Caco-2 (cell line): ENCODE data around the gene MYO7A. TPM values are rescaled to one million over a fixed set of nuclear protein-coding genes. Genes with fewer than 3 reads are reported as not detected.

Experiments used
- BruUV-seq: library from RNA; stranded (reverse); fragments of 400-500 nt; replicated peaks from 2 replicates; lab custom pipeline; 2021; lab: Mats Ljungman, UMichigan
- CTCF ChIA-PET: fragments of 300-600 bp; sonication (Branson Sonifier 250); formaldehyde crosslinking; loops from one replicate; lab custom pipeline; 2022; ENCODE audit warnings: antibody characterized with exemption; lab: Charles Lee
- POLR2A ChIA-PET: fragments of 300-600 bp; sonication (Branson Sonifier 250); formaldehyde crosslinking; loops from one replicate; lab custom pipeline; 2022; ENCODE audit warnings: antibody characterized with exemption; lab: Charles Lee
- DNase-seq, 2 experiments: peaks; one replicate each; pipeline versions ENCODE4 v3.0.0 to v3.0.0-alpha.2; 2020 to 2022
- H3K27me3 ChIP-seq: replicated peaks from 2 replicates; pipeline ENCODE4 v1.6.0; 2011; ENCODE audit warnings: low read length; ENCODE audit not compliant: control insufficient read depth, insufficient read depth
- H3K36me3 ChIP-seq: 2 replicates; pipeline ENCODE4 v1.5.1; 2011; ENCODE audit warnings: low read length; ENCODE audit not compliant: control insufficient read depth, insufficient read depth
- H3K4me1 ChIP-seq: fragments of 250-450 bp; sonication (Bioruptor Pico); 2 replicates; pipeline ENCODE4 v1.5.1; 2020; ENCODE audit warnings: mild to moderate bottlenecking
- H3K4me3 ChIP-seq: 2 replicates; pipeline ENCODE4 v1.5.1; 2011; ENCODE audit warnings: low read depth, mild to moderate bottlenecking, control low read depth, low read length
- H3K9me3 ChIP-seq: fragments of 250-450 bp; sonication (Bioruptor Pico); 2 replicates; pipeline ENCODE4 v1.5.1; 2020; ENCODE audit warnings: mild to moderate bottlenecking, moderate library complexity
- H3K27ac Mint-ChIP-seq: one replicate; pipeline ENCODE4 v1.8.0; 2022; ENCODE audit warnings: mixed read lengths; ENCODE audit not compliant: unreplicated experiment
- H3K27me3 Mint-ChIP-seq: one replicate; pipeline ENCODE4 v1.8.0; 2022; ENCODE audit warnings: mixed read lengths; ENCODE audit not compliant: insufficient read depth, unreplicated experiment
- H3K36me3 Mint-ChIP-seq: one replicate; pipeline ENCODE4 v1.8.0; 2022; ENCODE audit warnings: mild to moderate bottlenecking, mixed read lengths; ENCODE audit not compliant: insufficient read depth, unreplicated experiment
- H3K4me1 Mint-ChIP-seq: one replicate; pipeline ENCODE4 v1.8.0; 2022; ENCODE audit warnings: low read depth, mixed read lengths; ENCODE audit not compliant: unreplicated experiment
- H3K4me3 Mint-ChIP-seq: one replicate; pipeline ENCODE4 v1.8.0; 2022; ENCODE audit warnings: mild to moderate bottlenecking, moderate library complexity, mixed read lengths; ENCODE audit not compliant: unreplicated experiment
- H3K9me3 Mint-ChIP-seq: one replicate; pipeline ENCODE4 v1.8.0; 2022; ENCODE audit warnings: mixed read lengths; ENCODE audit not compliant: unreplicated experiment
- CTCF ChIP-seq, 2 experiments: fragments of 200-600 bp in 1 of 2; IDR thresholded peaks; 1 replicate in 1 of 2; 2 replicates in 1 of 2; pipeline versions ENCODE4 v1.5.1 to v1.8.0; 2011 to 2022; ENCODE audit warnings: antibody characterized with exemption in 1 of 2, control low read depth in 1 of 2, inconsistent platforms in 1 of 2, low read depth in 1 of 2, low read length in 1 of 2, mild to moderate bottlenecking in 1 of 2, moderate library complexity in 1 of 2; ENCODE audit not compliant: insufficient read depth in 1 of 2, severe bottlenecking in 1 of 2, unreplicated experiment in 1 of 2
- intact Hi-C: fragments of 100-400 bp; cut with micrococcal nuclease; formaldehyde crosslinking; loops from one replicate; pipeline ENCODE4 v1.10.0; 2022; ENCODE audit not compliant: unreplicated experiment
- total RNA-seq: library from RNA; stranded (reverse); gene quantifications from 2 replicates; pipeline ENCODE4 v1.2.3, GENCODE V29; 2022

MYO7A gene
- total RNA-seq, 1 experiment from 2014 or later = 8.9 TPM

DNA sequence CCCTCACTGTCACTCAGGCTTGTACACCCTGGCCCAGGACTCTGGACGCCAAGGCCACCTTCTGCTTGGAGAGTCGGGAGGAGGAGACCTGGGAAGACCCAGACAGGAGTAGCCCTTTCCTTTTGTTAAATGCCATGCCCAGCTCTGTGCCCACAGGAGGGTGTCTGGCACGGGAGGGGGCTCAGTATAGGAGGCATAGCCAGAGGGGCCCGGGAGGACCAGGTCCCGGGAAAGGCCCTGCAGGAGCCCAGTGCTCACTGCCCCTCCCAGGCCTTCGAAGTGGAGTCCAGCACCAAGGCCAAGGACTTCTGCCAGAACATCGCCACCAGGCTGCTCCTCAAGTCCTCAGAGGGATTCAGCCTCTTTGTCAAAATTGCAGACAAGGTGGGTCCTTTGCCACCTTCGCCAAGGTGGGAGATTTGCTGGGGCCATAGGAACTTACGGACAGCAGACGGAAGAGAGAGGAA is 79.0 kb downstream of the MYO7A start:
- intact Hi-C loops = no loop called here
- Mint-ChIP-seq H3K4me3 (no peak overlapping the region), H3K4me1 (no peaks in the 10 kb centered on the region), H3K27ac (no peak overlapping the region), H3K27me3 (no peaks in the 10 kb centered on the region), H3K9me3 (no peaks in the 10 kb centered on the region), H3K36me3 (no peaks in the 10 kb centered on the region)
- ChIA-PET POLR2A (no interaction called here), CTCF (no interaction called here)
- TF ChIP-seq CTCF (IDR thresholded peaks at IDR 0.05; ENCODE audit: insufficient read depth in 1 of 2, low read depth in 1 of 2, low read length in 1 of 2, severe bottlenecking in 1 of 2, unreplicated experiment in 1 of 2) = no peak
- Histone ChIP-seq H3K4me3 (no peak overlapping the region), H3K36me3 (no peaks in the 10 kb centered on the region), H3K27me3 (no peaks in the 10 kb centered on the region), H3K4me1 (no peaks in the 10 kb centered on the region), H3K9me3 (no peaks in the 10 kb centered on the region)
- peak in 1 of 2 experiments; percentile 28 for DNase-seq
- no TSS peak for BruUV-seq

- Histone ChIP-seq H3K9me3 (no peaks in the 10 kb centered on the region), H3K4me1 (no peaks in the 10 kb centered on the region), H3K36me3 (no peaks in the 10 kb centered on the region), H3K4me3 (no peak overlapping the region), H3K27me3 (no peaks in the 10 kb centered on the region)
- CTCF ChIA-PET = no interaction called here
- Mint-ChIP-seq H3K27me3 (no peaks in the 10 kb centered on the region), H3K4me3 (no peak overlapping the region), H3K27ac (no peak overlapping the region), H3K9me3 (no peaks in the 10 kb centered on the region), H3K36me3 (no peaks in the 10 kb centered on the region), H3K4me1 (no peaks in the 10 kb centered on the region)
- DNase-seq = peak in 1 of 2 experiments; percentile 29
- intact Hi-C loops = no loop called here
- POLR2A ChIA-PET = no interaction called here
- no TSS peak for BruUV-seq
- no peak for TF ChIP-seq CTCF (IDR thresholded peaks at IDR 0.05; ENCODE audit: insufficient read depth in 1 of 2, low read depth in 1 of 2, low read length in 1 of 2, severe bottlenecking in 1 of 2, unreplicated experiment in 1 of 2)
These were observed 79.7 kb downstream of the MYO7A start for GRCh38 chr11:77207618-77208313.

GRCh38 chr11:77208535-77208934 is 80.5 kb downstream of the MYO7A start:
- H3K9me3 ChIP-seq = no peaks in the 10 kb centered on the region
- no TSS peak for BruUV-seq
- no peaks in the 10 kb centered on the region for H3K27me3 ChIP-seq
- Mint-ChIP-seq H3K27me3 (no peaks in the 10 kb centered on the region), H3K4me3 (no peak overlapping the region), H3K36me3 (no peaks in the 10 kb centered on the region), H3K9me3 (no peaks in the 10 kb centered on the region), H3K4me1 (no peaks in the 10 kb centered on the region), H3K27ac (no peak overlapping the region)
- ChIA-PET CTCF (no interaction called here), POLR2A (no interaction called here)
- no peaks in the 10 kb centered on the region for H3K4me1 ChIP-seq
- TF ChIP-seq CTCF (IDR thresholded peaks at IDR 0.05; ENCODE audit: insufficient read depth in 1 of 2, low read depth in 1 of 2, low read length in 1 of 2, severe bottlenecking in 1 of 2, unreplicated experiment in 1 of 2) = no peak
- peak; percentile 1 to 27 for DNase-seq
- intact Hi-C loops = no loop called here
- no peaks in the 10 kb centered on the region for H3K36me3 ChIP-seq
- no peak overlapping the region for H3K4me3 ChIP-seq
